H1 (cell line): Measurements from ENCODE around the gene ZNF532. TPM values are rescaled to one million over a fixed set of nuclear protein-coding genes. Genes with fewer than 3 reads are reported as not detected.

ENCODE experiments used
- CTCF ChIA-PET: fragments of 300-600 bp; sonication (Branson Sonifier 250); formaldehyde crosslinking; loops from one replicate; lab custom pipeline; 2021; ENCODE audit not compliant: partially characterized antibody; lab: Charles Lee
- POLR2A ChIA-PET: fragments of 300-600 bp; sonication (Branson Sonifier 250); formaldehyde crosslinking; loops from one replicate; lab custom pipeline; 2021; ENCODE audit warnings: inconsistent platforms; ENCODE audit not compliant: partially characterized antibody; lab: Charles Lee
- DNase-seq, 2 experiments: peaks; one replicate each; pipeline versions ENCODE4 v3.0.0 to v3.0.0-alpha.2; 2010 to 2022; ENCODE audit warnings: low spot score in 2 of 2, low read depth in 1 of 2, mixed read lengths in 1 of 2
- FAIRE-seq: peaks from 2 replicates; lab custom pipeline; 2011; peaks lifted over from hg19 to GRCh38; lab: Jason Lieb, UNC
- H2AFZ ChIP-seq: 2 replicates; pipeline ENCODE4 v1.8.1; 2012; ENCODE audit warnings: low read length, inconsistent platforms
- H2AK5ac ChIP-seq: 2 replicates; pipeline ENCODE4 v1.6.1; 2013; ENCODE audit warnings: low read depth, low read length
- H2BK120ac ChIP-seq: replicated peaks from 2 replicates; pipeline ENCODE3; 2013; ENCODE audit warnings: low read depth, low read length, inconsistent platforms
- H2BK12ac ChIP-seq: 2 replicates; pipeline ENCODE4 v1.6.1; 2013; ENCODE audit warnings: low read depth, low read length
- H2BK15ac ChIP-seq: 2 replicates; pipeline ENCODE4 v1.6.1; 2013; ENCODE audit warnings: low read length
- H2BK20ac ChIP-seq: 2 replicates; pipeline ENCODE4 v1.6.1; 2013; ENCODE audit warnings: low read length
- H2BK5ac ChIP-seq: 2 replicates; pipeline ENCODE4 v1.6.1; 2013; ENCODE audit warnings: low read depth, low read length
- H3K14ac ChIP-seq: 2 replicates; pipeline ENCODE4 v1.6.1; 2013; ENCODE audit warnings: inconsistent platforms; ENCODE audit not compliant: insufficient read length
- H3K18ac ChIP-seq: 2 replicates; pipeline ENCODE4 v1.6.1; 2013; ENCODE audit warnings: low read length; ENCODE audit errors: extremely low read depth
- H3K23ac ChIP-seq: 2 replicates; pipeline ENCODE4 v1.6.1; 2013; ENCODE audit warnings: inconsistent platforms; ENCODE audit not compliant: insufficient read length
- H3K23me2 ChIP-seq: 2 replicates; pipeline ENCODE4 v1.6.1; 2013; ENCODE audit warnings: low read depth, low read length
- H3K27ac ChIP-seq: 2 replicates; pipeline ENCODE4 v1.6.1; 2011; ENCODE audit warnings: low read depth, low read length, inconsistent platforms
- H3K27me3 ChIP-seq, 4 experiments: replicated peaks in 1 of 4; 1 replicate in 1 of 4; 2 replicates in 3 of 4; pipeline versions ENCODE4 v1.6.1 to v1.8.1; 2011 to 2013; ENCODE audit warnings: low read length in 3 of 4, mild to moderate bottlenecking in 3 of 4, inconsistent platforms in 2 of 4, mixed read lengths in 2 of 4, moderate library complexity in 1 of 4; ENCODE audit not compliant: control insufficient read depth in 3 of 4, insufficient read depth in 3 of 4; ENCODE audit errors: extremely low read depth in 1 of 4
- H3K36me3 ChIP-seq, 4 experiments: 2 replicates each; pipeline versions ENCODE4 v1.6.1 to v1.8.1; 2011 to 2013; ENCODE audit warnings: mild to moderate bottlenecking in 4 of 4, low read length in 3 of 4, moderate library complexity in 2 of 4, control low read depth in 1 of 4, inconsistent platforms in 1 of 4; ENCODE audit not compliant: insufficient read depth in 4 of 4, control insufficient read depth in 2 of 4
- H3K4ac ChIP-seq: replicated peaks from 2 replicates; pipeline ENCODE3; 2013; ENCODE audit warnings: low read length, low read depth, mixed read lengths, inconsistent platforms; ENCODE audit not compliant: insufficient read length
- H3K4me1 ChIP-seq, 4 experiments: replicated peaks in 1 of 4; 1 replicate in 1 of 4; 2 replicates in 3 of 4; pipeline versions ENCODE4 v1.6.1 to v1.8.1; 2011 to 2013; ENCODE audit warnings: low read length in 3 of 4, inconsistent platforms in 2 of 4, mixed read lengths in 1 of 4; ENCODE audit not compliant: insufficient read depth in 4 of 4, control insufficient read depth in 3 of 4
- H3K4me2 ChIP-seq, 2 experiments: 2 replicates each; pipeline versions ENCODE4 v1.6.1 to v1.8.1; 2011 to 2013; ENCODE audit warnings: low read depth in 2 of 2, low read length in 2 of 2, control low read depth in 1 of 2, inconsistent platforms in 1 of 2, mild to moderate bottlenecking in 1 of 2; ENCODE audit not compliant: insufficient read depth in 1 of 2
- H3K4me3 ChIP-seq, 4 experiments: fragments of 200-600, 300-600 bp in 1 of 4; sonication (generic), shearing (Covaris generic), sonication (Bioruptor Twin) in 1 of 4; 2 replicates each; pipeline versions ENCODE4 v1.5.1 to v1.8.1; 2011 to 2016; ENCODE audit warnings: low read length in 4 of 4, low read depth in 3 of 4, control low read depth in 2 of 4, inconsistent platforms in 2 of 4, mild to moderate bottlenecking in 2 of 4, mixed read lengths in 1 of 4, moderate library complexity in 1 of 4; ENCODE audit not compliant: insufficient read depth in 2 of 4; ENCODE audit errors: extremely low read depth in 1 of 4
- H3K56ac ChIP-seq: replicated peaks from 2 replicates; pipeline ENCODE3; 2013; ENCODE audit warnings: low read depth, mild to moderate bottlenecking, mixed read lengths, low read length, inconsistent platforms; ENCODE audit not compliant: insufficient read length
- H3K79me1 ChIP-seq: 2 replicates; pipeline ENCODE4 v1.6.1; 2013; ENCODE audit warnings: low read depth, low read length, control low read depth
- H3K79me2 ChIP-seq, 2 experiments: 2 replicates each; pipeline versions ENCODE4 v1.6.1 to v1.8.1; 2012 to 2013; ENCODE audit warnings: low read length in 2 of 2, mild to moderate bottlenecking in 2 of 2, inconsistent platforms in 1 of 2; ENCODE audit not compliant: insufficient read depth in 2 of 2, control insufficient read depth in 1 of 2
- H3K9ac ChIP-seq, 4 experiments: replicated peaks in 1 of 4; 1 replicate in 1 of 4; 2 replicates in 3 of 4; pipeline versions ENCODE4 v1.6.1 to v1.8.1; 2011 to 2013; ENCODE audit warnings: low read depth in 3 of 4, low read length in 3 of 4, control low read depth in 2 of 4, mild to moderate bottlenecking in 2 of 4, moderate library complexity in 2 of 4, inconsistent platforms in 1 of 4; ENCODE audit errors: extremely low read depth in 1 of 4
- H3K9me3 ChIP-seq, 2 experiments: 2 replicates each; pipeline versions ENCODE4 v1.6.1 to v1.8.1; 2012 to 2013; ENCODE audit warnings: mild to moderate bottlenecking in 2 of 2, moderate library complexity in 2 of 2, control low read depth in 1 of 2, inconsistent platforms in 1 of 2, low read depth in 1 of 2, low read length in 1 of 2, mixed read lengths in 1 of 2; ENCODE audit not compliant: insufficient read depth in 2 of 2
- H4K20me1 ChIP-seq, 2 experiments: replicated peaks in 1 of 2; 2 replicates each; pipeline versions ENCODE3 to v1.8.1; 2011 to 2013; ENCODE audit warnings: inconsistent platforms in 2 of 2, low read length in 2 of 2, mild to moderate bottlenecking in 1 of 2; ENCODE audit not compliant: insufficient read depth in 2 of 2, control insufficient read depth in 1 of 2
- H4K5ac ChIP-seq: 2 replicates; pipeline ENCODE4 v1.6.1; 2013; ENCODE audit warnings: low read length, low read depth, mixed read lengths, inconsistent platforms; ENCODE audit not compliant: insufficient read length
- H4K8ac ChIP-seq: 2 replicates; pipeline ENCODE4 v1.8.0; 2013; ENCODE audit warnings: mild to moderate bottlenecking, moderate library complexity, low read length, inconsistent platforms; ENCODE audit not compliant: insufficient read depth; ENCODE audit errors: extremely low read depth
- H4K91ac ChIP-seq: replicated peaks from 2 replicates; pipeline ENCODE3; 2013; ENCODE audit warnings: low read length, mixed read lengths, inconsistent platforms; ENCODE audit not compliant: insufficient read length
- TAF7 ChIP-seq: optimal IDR thresholded peaks from 2 replicates; pipeline ENCODE3; 2011; ENCODE audit warnings: low read depth, mild to moderate bottlenecking, inconsistent platforms, low read length, moderate library complexity, borderline replicate concordance
- TCF12 ChIP-seq: IDR thresholded peaks from 2 replicates; pipeline ENCODE4 v1.6.1; 2011; ENCODE audit warnings: low read depth, mild to moderate bottlenecking, low read length
- WGBS, 2 experiments: shearing (Covaris generic) in 1 of 2; methylation state at CpG; one replicate each; pipeline versions ENCODE4 v1.1.6 to v1.1.7; 2013 to 2015; ENCODE audit warnings: low lambda C conversion rate in 2 of 2, mixed read lengths in 2 of 2, inconsistent platforms in 1 of 2, low coverage in 1 of 2, missing lambda C conversion rate in 1 of 2; ENCODE audit not compliant: insufficient replicate concordance in 2 of 2, insufficient coverage in 1 of 2, insufficient read length in 1 of 2; ENCODE audit errors: extremely low coverage in 1 of 2, missing lambda C conversion rate in 1 of 2; 5-methylcytosine and 5-hydroxymethylcytosine counted together
- polyA plus RNA-seq, 7 experiments: library from polyadenylated mRNA; depleted of rRNA in 3 of 7; stranded (reverse) in 5 of 7; unstranded in 2 of 7; fragments of >200 nt in 5 of 7; fragments of 200-250 nt in 2 of 7; gene quantifications; 1 replicate in 5 of 7; 2 replicates in 1 of 7; 4 replicates in 1 of 7; pipeline versions ENCODE4 v1.2.1 to v1.2.3, GENCODE V29; 2011 to 2013; ENCODE audit warnings: missing spikeins in 2 of 7, mixed read lengths in 2 of 7
- total RNA-seq: library from RNA; stranded (reverse); fragmentation: NEBNext Ultra II Directional; extraction: Animal tissue kit (Norgen Biotek cat#: 25700); gene quantifications from 2 replicates; pipeline ENCODE4 v1.2.1, GENCODE V29; 2021

Gene ZNF532
- total and polyA plus RNA-seq, 2 of the 8 experiments (the other 6 are each of a cell fraction or from before 2014, with no cell fraction given), result 143 to 240 TPM

DNA sequence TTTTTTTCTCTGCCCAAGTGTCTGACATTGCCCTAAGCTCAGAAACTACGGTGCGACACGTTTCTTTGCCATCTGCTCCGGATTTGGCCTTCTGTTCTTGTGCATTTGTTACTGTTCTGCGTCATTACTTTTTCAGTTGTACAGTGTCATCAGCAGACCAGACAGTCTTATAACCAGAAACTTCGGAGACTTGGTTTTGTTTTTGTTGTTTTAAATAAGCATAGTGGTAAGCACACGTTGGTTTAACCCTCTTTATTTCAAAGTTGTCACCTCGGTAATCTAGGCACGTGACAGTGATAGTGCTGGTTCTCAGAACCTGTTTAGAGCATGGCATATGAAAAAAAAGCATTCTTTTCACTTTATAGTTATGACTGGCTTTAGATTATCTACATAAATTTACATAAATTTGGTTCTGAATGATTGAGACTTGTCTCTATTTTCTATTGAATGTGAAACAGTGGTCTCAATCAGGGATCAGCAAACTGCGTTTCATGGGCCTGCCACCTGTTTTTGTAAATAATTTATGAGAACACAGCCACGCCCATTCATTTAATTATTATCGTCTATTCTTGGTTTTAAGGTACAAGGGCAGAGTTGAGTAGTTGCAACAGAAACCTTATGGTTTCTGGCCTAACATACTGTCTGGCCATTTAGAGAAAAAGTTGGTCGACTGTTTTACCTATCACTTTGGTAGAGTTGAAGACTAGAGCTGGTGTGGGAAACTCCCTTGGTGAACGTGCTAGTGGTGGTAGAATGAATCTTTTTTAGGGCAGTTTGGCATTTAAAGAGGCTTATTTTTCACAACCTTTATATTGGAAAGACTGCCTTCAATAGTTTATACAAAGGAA is 106.5 kb downstream of the ZNF532 start:
- H3K79me2 ChIP-seq, result peaks cover 0 to 88% of the 10 kb centered on the region in 2 experiments; a peak in 3 of 4 replicates
- H3K56ac ChIP-seq, result no peak overlapping the region
- H4K20me1 ChIP-seq, result peaks cover 7 to 18% of the 10 kb centered on the region in 2 experiments
- no peak overlapping the region for H2BK15ac ChIP-seq
- no peak overlapping the region for H2BK12ac ChIP-seq
- WGBS, 2 experiments, result 88% methylated on average over 14 of the region's 14 CpGs; no CpG with 5 or more reads in 1 of the 2 experiments
- H3K36me3 ChIP-seq, result peaks cover 6 to 74% (median 37%) of the 10 kb centered on the region in 4 experiments; a peak in 7 of 8 replicates
- H2BK20ac ChIP-seq, result no peak overlapping the region
- H3K4me2 ChIP-seq, result no peak overlapping the region
- H3K4me1 ChIP-seq, result peaks cover 0 to 4% (median 1%) of the 10 kb centered on the region in 4 experiments; a peak in 2 of 7 replicates
- no peak overlapping the region for H2AFZ ChIP-seq
- peak overlapping the region; percentile 25; the same call in 1 of the 2 replicates for H3K27ac ChIP-seq
- H3K9ac ChIP-seq, result no peak overlapping the region
- ChIA-PET CTCF (interaction anchor here (0.5 to 1.8 kb wide), 6 partner anchors 11 to 139 kb away, joined by 3 to 6 read pairs (median 5); no protein-coding TSS in a partner anchor), POLR2A (interaction anchor here (0.8 to 2.0 kb wide), 2 partner anchors 9 to 11 kb away, joined by 3 to 8 read pairs; no protein-coding TSS in a partner anchor)
- peaks cover 3% of the 10 kb centered on the region; the same call in 1 of the 2 replicates for H3K79me1 ChIP-seq
- no peak overlapping the region for H3K23ac ChIP-seq
- H4K91ac ChIP-seq, result no peak overlapping the region
- H4K5ac ChIP-seq, result no peak overlapping the region
- H3K4ac ChIP-seq, result no peak overlapping the region
- H3K9me3 ChIP-seq, result no peaks in the 10 kb centered on the region
- no peaks in the 10 kb centered on the region for H3K27me3 ChIP-seq
- no peak overlapping the region for H3K18ac ChIP-seq
- H3K14ac ChIP-seq, result no peak overlapping the region
- 0 out of 2 replicates have a peak overlapping the region, but pooled peaks have one; percentile 45 for H2BK5ac ChIP-seq
- H3K4me3 ChIP-seq, result no peak overlapping the region
- no peak overlapping the region for H2AK5ac ChIP-seq
- DNase-seq (no peak), FAIRE-seq (no peak)
- no peak overlapping the region for H4K8ac ChIP-seq
- TF ChIP-seq TCF12, result no peak
- no peak for TF ChIP-seq TAF7
- no peaks in the 10 kb centered on the region for H3K23me2 ChIP-seq
- no peak overlapping the region for H2BK120ac ChIP-seq
